Smooth muscle cell (in vitro differentiated cells): ENCODE results near the gene RELL2. TPM values are rescaled to one million over a fixed set of nuclear protein-coding genes. Genes with fewer than 3 reads are reported as not detected.

Experiments
- DNase-seq: peaks from one replicate; lab custom pipeline; 2025; ENCODE audit not compliant: unreplicated experiment; lab: John Stamatoyannopoulos, UW
- H2AFZ ChIP-seq: fragments of 200-600 bp; sonication (generic); 2 replicates; pipeline ENCODE4 v1.6.0; 2016; ENCODE audit warnings: antibody characterized with exemption, low read depth, mild to moderate bottlenecking
- H3F3A ChIP-seq: fragments of 200-600 bp; sonication (generic); 2 replicates; pipeline ENCODE4 v1.6.0; 2017; ENCODE audit warnings: antibody characterized with exemption, low read depth
- H3K27ac ChIP-seq: fragments of 200-600 bp; sonication (generic); 2 replicates; pipeline ENCODE4 v1.5.1; 2016; ENCODE audit warnings: low read depth, mild to moderate bottlenecking
- H3K27me3 ChIP-seq: fragments of 200-600 bp; sonication (generic); 2 replicates; pipeline ENCODE4 v1.6.1; 2016; ENCODE audit warnings: low read depth, mild to moderate bottlenecking
- H3K36me3 ChIP-seq: fragments of 200-600 bp; sonication (generic); 2 replicates; pipeline ENCODE4 v1.5.1; 2016; ENCODE audit warnings: low read depth
- H3K4me1 ChIP-seq: fragments of 200-600 bp; sonication (generic); 2 replicates; pipeline ENCODE4 v1.5.1; 2016; ENCODE audit warnings: low read depth
- H3K4me2 ChIP-seq: fragments of 200-600 bp; sonication (generic); 2 replicates; pipeline ENCODE4 v1.6.0; 2016; ENCODE audit warnings: mild to moderate bottlenecking
- H3K4me3 ChIP-seq: fragments of 200-600 bp; sonication (generic); 2 replicates; pipeline ENCODE4 v1.5.1; 2016; ENCODE audit warnings: mild to moderate bottlenecking
- H3K79me2 ChIP-seq: fragments of 200-600 bp; sonication (generic); 2 replicates; pipeline ENCODE4 v1.6.0; 2016; ENCODE audit warnings: low read depth, mild to moderate bottlenecking
- H3K9ac ChIP-seq: fragments of 200-600 bp; sonication (generic); 2 replicates; pipeline ENCODE4 v1.6.0; 2016; ENCODE audit warnings: low read depth
- H3K9me3 ChIP-seq: fragments of 200-600 bp; sonication (generic); replicated peaks from 2 replicates; pipeline ENCODE4 v1.5.1; 2016; ENCODE audit warnings: low read depth
- H4K20me1 ChIP-seq: fragments of 200-600 bp; sonication (generic); 2 replicates; pipeline ENCODE4 v1.6.0; 2016; ENCODE audit warnings: low read depth
- WGBS: methylation state at CpG from one replicate; pipeline ENCODE4 v1.1.7; 2016; ENCODE audit warnings: low lambda C conversion rate; 5-methylcytosine and 5-hydroxymethylcytosine counted together
- polyA plus RNA-seq: library from polyadenylated mRNA; unstranded; fragments of >200 nt; fragmentation: Nextera tagmentation; extraction: Ambion mirVana; gene quantifications from 2 replicates; pipeline ENCODE4 v1.2.1, GENCODE V29; 2016
- total RNA-seq: library from RNA; depleted of rRNA; stranded (reverse); fragments of >200 nt; gene quantifications from 2 replicates; pipeline ENCODE4 v1.2.3, GENCODE V29; 2014
- TF ChIP-seq, protein P1 (sequence below): fragments of 200-600 bp; sonication (generic); IDR thresholded peaks from 2 replicates; pipeline ENCODE4 v1.5.1; 2017; ENCODE audit warnings: borderline replicate concordance, mild to moderate bottlenecking, antibody characterized with exemption; ENCODE audit not compliant: insufficient read depth, poor library complexity, severe bottlenecking

RELL2 gene
- total and polyA plus RNA-seq, 2 experiments from 2014 or later, result 4.2 to 8.7 TPM

DNA sequence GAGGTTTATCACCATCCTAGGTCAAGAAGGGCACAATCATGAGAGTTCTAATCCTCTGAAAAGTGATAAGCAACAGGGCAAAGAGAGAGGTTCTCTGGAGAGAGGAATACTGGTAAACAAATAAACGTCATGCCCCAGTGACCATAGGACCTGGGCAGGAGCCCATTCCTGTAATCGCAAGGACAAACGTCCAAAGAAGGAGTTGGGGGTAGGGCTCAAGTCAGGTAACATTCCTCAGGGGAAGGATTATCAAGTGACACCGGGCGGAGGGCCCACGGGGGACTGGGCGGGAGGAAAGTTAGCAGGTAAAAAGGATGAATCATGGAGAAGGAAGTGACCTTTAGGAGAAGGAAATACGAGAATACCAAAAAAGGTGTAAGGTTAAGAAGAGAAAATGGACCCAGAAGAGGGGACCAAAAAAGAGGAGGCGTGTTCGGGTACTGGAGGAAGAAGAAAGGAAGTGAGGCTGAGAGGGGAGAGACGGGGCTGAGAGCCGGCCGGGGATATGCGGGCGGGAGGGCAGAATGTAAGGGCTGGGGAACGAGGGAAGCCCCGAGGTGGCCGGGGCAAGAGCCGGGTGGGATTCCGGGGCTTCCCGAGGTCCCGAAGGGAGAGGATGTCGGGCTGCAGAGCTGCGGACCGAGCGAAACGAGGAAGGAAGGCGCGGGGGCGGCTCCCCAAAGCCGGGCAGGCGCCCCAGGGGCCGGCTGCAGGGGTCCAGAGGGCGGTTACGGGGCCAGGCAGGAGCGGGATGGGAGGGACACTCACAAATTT, 18.6 kb upstream of the RELL2 start:
- TF ChIP-seq, protein P1, sequence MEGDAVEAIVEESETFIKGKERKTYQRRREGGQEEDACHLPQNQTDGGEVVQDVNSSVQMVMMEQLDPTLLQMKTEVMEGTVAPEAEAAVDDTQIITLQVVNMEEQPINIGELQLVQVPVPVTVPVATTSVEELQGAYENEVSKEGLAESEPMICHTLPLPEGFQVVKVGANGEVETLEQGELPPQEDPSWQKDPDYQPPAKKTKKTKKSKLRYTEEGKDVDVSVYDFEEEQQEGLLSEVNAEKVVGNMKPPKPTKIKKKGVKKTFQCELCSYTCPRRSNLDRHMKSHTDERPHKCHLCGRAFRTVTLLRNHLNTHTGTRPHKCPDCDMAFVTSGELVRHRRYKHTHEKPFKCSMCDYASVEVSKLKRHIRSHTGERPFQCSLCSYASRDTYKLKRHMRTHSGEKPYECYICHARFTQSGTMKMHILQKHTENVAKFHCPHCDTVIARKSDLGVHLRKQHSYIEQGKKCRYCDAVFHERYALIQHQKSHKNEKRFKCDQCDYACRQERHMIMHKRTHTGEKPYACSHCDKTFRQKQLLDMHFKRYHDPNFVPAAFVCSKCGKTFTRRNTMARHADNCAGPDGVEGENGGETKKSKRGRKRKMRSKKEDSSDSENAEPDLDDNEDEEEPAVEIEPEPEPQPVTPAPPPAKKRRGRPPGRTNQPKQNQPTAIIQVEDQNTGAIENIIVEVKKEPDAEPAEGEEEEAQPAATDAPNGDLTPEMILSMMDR, result no peak

GRCh38 chr5:141618804-141619554, 17.8 kb upstream of the RELL2 start, which contains the start of gene DIAPH1:
TSS of gene DIAPH1 (minus strand) at chr5:141619000. CDS start at chr5:141618914, 86 bp downstream.
- H3K27ac ChIP-seq, result peak within 1 kb of the TSS; percentile 77
- H3K79me2 ChIP-seq, result peaks cover 39% of the 10 kb centered on the region
- H3K4me1 ChIP-seq, result peaks cover 21% of the 10 kb centered on the region
- peak; percentile 88 for DNase-seq
- peaks cover 24% of the 10 kb centered on the region for H3F3A ChIP-seq
- H3K4me2 ChIP-seq, result peak within 1 kb of the TSS; percentile 97
- 5% methylated on average over 47 of the region's 70 CpGs for WGBS
- H3K9ac ChIP-seq, result peak within 1 kb of the TSS; percentile 90
- H2AFZ ChIP-seq, result peak within 1 kb of the TSS; percentile 65
- TF ChIP-seq, protein P1, result peak; percentile 99
- no peaks in the 10 kb centered on the region for H3K9me3 ChIP-seq
- H3K36me3 ChIP-seq, result peaks cover 7% of the 10 kb centered on the region
- H4K20me1 ChIP-seq, result peaks cover 34% of the 10 kb centered on the region
- H3K27me3 ChIP-seq, result no peaks in the 10 kb centered on the region
- peak within 1 kb of the TSS; percentile 94 for H3K4me3 ChIP-seq

More for the DNA sequence above, 18.6 kb upstream of the RELL2 start:
- Histone ChIP-seq H3K27ac (peak overlapping the region; percentile 77), H3F3A (peaks cover 24% of the 10 kb centered on the region), H3K79me2 (peaks cover 46% of the 10 kb centered on the region), H3K9me3 (no peaks in the 10 kb centered on the region), H3K4me1 (peaks cover 28% of the 10 kb centered on the region), H3K36me3 (peaks cover 1% of the 10 kb centered on the region), H3K4me3 (peak overlapping the region; percentile 94), H3K9ac (peak overlapping the region; percentile 90), H3K4me2 (peak overlapping the region; percentile 97), H2AFZ (peak overlapping the region; percentile 65), H4K20me1 (peaks cover 42% of the 10 kb centered on the region), H3K27me3 (no peaks in the 10 kb centered on the region)
- peak; percentile 68 for DNase-seq
- WGBS, result under 1% methylated on average over 23 of the region's 36 CpGs

DNA sequence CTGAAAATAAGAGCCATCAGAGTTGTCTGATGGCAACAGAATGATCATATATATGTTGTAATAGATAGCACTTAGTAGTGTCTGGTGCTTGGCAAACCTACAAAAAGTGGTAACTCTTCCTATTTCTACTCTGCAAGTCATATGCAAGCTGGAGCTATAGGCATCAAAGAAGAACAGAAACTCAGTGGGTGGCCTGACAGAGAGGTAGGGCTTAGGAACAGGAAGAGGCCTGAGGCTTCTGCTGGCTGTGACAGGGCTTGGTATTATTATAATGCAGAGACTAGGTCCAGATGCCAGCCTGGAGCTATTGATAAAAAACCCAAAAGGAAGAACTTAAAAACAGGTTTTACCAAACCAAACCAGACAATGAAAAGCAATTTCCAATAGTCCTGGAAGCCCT, 13.6 kb upstream of the RELL2 start:
- no peaks in the 10 kb centered on the region for H3K9me3 ChIP-seq
- H3K9ac ChIP-seq, result no peak overlapping the region
- H4K20me1 ChIP-seq, result no peaks in the 10 kb centered on the region
- H3K27ac ChIP-seq, result no peak overlapping the region
- H3K79me2 ChIP-seq, result no peaks in the 10 kb centered on the region
- no peak overlapping the region for H2AFZ ChIP-seq
- H3K4me3 ChIP-seq, result no peak overlapping the region
- no peaks in the 10 kb centered on the region for H3K27me3 ChIP-seq
- TF ChIP-seq, protein P1, result no peak
- H3K4me1 ChIP-seq, result no peaks in the 10 kb centered on the region
- peaks cover 16% of the 10 kb centered on the region for H3F3A ChIP-seq
- DNase-seq, result no peak
- peaks cover 7% of the 10 kb centered on the region for H3K36me3 ChIP-seq
- H3K4me2 ChIP-seq, result no peak overlapping the region
